GM23248 (cell line): Measurements from ENCODE around the gene PIGN.

Source experiments
- EZH2 ChIP-seq: fragments of 200-600 bp; sonication (generic); IDR thresholded peaks from 2 replicates; pipeline ENCODE4 v1.6.1; 2018; ENCODE audit warnings: antibody characterized with exemption, mild to moderate bottlenecking; ENCODE audit not compliant: insufficient read depth, poor library complexity, severe bottlenecking
- EZH2phosphoT487 ChIP-seq: fragments of 200-600 bp; sonication (generic); IDR thresholded peaks from 2 replicates; pipeline ENCODE4 v1.6.1; 2018; ENCODE audit warnings: antibody characterized with exemption, moderate library complexity, mild to moderate bottlenecking, low read depth; ENCODE audit not compliant: insufficient read depth

DNA sequence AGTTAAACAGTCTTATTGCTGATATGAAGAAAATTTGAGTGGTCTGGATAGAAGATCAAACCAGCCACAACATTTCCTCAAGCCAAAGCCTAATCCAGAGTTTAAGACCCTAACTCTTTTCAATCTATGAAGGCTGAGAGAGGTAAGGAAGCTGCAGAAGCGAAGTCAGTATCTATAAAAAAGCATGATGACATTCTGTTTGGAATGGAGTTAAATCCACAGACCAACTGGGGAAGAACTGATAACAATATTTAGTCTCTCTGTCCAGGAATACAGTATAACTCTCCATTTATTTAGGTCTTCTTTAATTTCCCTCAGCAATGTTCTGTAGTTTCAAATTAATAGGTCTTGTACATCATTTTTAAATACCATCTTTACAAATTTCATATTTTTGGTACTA is 16.0 kb downstream of the PIGN start:
- TF ChIP-seq EZH2 (no peak), EZH2phosphoT487 (no peak)
